NCI-H146 (cell line): Measurements from ENCODE around the gene BRPF3.
A peak's percentile ranks its signal among the peaks of the same experiment; 100 is the strongest.

Source experiments
- DNase-seq: peaks from one replicate; lab custom pipeline; 2025; lab: John Stamatoyannopoulos, UW

Gene BRPF3

DNA sequence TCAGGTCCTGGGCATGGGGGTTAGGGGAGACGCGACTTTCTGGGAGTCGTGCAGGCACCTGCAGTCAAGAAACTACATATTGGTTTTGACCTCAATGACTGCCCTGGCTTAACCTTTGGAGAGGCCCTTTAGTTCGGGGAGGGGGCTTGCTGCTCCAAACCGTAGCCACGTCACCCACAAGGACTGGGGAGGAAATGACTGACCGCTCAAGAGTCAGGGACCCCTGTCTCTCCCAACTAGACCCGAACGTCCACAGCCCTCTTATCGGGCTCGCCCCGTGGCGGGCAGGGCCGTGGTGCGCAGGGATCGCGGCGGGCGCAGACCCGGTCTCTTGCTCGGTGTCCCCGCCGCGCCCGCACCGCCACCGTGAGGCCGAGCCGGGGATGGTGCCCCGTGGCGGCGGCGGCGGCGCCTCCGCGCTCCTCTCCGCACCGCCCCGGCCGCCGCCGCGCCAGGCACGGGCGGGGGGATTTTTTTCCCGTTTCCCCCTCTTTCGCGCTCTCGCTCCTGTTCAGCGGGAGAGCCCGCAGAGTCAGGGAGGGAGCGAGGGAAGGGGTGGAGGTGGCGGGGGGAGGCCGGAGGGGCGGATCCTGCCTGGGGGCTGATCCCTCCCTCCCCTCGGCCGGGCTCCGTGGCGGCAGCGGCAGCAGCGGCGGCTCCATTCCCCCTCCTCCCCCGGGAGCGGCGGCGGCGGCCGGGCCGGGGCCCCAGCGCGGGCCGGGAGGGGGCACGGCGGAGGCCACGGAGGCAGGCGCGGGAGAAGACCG, at the start of gene BRPF3:
Gene BRPF3, plus strand, starts transcription at position 632 of the 767 bp plus-strand sequence. CDS start 3,579 bp downstream, outside the sequence.
- peak; percentile 88 for DNase-seq

- DNase-seq, result no peak
These were observed 49.2 kb upstream of the BRPF3 start for GRCh38 chr6:36147294-36147693.

GRCh38 chr6:36149476-36149875, 47.1 kb upstream of the BRPF3 start:
- no peak for DNase-seq

- no peak for DNase-seq
These were observed 46.3 kb upstream of the BRPF3 start for GRCh38 chr6:36150283-36150682.

DNA sequence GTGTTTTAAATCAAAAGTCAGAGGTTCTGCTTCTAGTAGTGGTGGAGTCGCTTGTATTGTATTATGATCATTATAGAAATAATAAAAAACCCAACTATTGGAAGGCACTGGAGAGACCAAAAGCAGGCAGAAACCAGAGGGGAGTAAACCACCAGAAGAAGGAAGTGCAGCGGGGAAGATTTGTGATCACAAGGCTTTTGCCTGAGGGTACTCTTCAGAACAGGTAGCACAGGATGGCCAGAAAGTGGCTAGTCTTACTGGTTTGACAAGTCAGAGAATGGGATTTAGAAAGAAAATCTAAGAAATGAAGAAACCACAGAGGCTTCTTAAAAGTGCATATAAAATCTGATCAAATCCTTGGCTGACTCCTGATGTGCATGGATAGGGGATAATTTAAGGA, 42.3 kb upstream of the BRPF3 start:
- DNase-seq, result no peak

DNA sequence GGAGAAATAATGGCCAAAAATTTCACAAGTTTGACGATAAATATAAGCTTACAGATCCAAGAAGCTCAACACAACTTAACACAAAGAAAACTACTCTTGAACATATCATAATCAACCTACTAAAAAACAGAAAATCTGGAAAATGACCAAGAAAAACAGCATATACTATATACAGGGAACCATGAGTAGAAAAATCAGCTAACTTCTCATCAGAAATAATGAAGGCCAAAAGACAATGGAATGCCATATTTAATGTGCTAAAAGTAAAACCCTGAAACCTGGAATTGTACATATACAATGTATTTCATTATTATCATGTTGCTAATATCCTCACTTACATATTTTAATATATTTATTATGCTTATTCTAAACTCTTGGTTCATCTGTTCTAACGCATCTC, 40.9 kb upstream of the BRPF3 start:
- no peak for DNase-seq

DNA sequence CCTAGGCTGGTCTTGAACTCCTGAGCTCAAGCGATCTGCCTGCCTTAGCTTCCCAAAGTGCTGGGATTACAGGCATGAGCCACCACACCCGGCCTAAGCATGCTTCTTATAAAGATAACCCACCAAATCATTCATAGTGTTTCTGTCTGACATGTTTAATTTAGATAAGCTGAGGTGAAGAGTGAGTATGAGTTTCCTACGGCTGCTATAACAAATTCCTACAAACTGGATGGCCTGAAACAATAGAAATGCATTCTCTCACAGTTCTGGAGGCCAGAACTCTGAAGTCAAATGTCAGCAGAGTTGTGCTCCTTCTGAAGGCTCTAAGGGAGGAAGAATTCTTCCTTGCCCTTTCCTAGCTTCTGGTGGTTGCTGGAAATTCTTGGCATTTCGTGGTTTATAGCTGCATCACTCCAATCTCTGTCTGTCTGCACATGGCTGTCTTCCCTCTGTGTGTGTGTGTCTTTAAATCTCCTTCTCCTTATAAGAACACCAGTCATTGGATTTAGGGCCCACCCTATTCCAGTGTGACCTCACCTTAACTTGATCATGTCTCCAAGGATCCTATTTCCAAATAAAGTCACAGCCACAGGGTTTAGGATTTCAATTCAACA, 36.3 kb upstream of the BRPF3 start:
- no peak for DNase-seq

DNA sequence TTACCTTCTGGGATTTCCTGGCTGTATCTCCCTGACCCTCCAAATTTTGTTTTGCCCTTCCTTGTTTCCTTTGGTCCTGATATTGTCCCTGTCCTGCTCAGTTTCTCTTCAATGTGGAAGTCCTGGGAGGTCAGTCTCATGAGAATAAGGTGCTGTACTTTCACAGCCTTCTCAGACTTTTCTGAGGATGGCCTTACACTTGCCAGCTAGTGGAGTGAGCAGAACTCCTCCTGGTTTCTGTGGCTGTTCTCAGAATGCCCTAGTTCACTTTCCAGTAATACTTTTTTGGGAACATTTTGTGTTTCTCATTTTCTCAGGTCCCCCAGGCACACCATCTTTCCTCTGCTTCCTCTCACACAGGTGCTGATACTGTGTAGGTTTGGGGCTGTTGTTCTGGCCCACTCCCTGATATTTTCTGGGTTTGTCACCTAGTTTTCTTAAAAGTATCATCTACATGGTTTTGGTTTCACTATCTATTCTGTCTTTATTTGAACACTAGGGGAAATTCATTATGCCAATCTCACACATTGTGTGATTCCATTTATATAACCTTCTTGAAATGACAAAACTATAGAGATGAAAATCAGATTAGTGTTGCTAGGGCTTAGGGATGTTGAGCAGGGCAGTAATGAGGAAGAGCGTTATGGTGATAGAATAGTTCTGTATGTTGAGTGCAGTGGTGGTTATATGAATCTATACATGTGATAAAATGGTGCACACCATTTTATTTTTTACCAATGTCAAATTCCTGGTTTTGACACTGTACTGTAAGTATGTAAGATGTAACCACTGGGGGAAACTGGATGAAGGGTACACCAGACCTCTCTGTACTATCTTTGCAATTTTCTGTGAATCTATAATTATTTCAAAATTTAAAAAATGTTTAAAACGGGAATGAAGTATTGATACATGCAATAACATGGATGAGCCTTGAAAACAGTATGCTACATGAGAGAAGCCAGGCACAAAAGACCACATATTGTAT, 27.2 kb upstream of the BRPF3 start:
- DNase-seq, result no peak

GRCh38 chr6:36170704-36171103, 25.8 kb upstream of the BRPF3 start:
- DNase-seq, result no peak

- DNase-seq, result no peak
These were observed 25.0 kb upstream of the BRPF3 start for GRCh38 chr6:36171573-36171972.

DNA sequence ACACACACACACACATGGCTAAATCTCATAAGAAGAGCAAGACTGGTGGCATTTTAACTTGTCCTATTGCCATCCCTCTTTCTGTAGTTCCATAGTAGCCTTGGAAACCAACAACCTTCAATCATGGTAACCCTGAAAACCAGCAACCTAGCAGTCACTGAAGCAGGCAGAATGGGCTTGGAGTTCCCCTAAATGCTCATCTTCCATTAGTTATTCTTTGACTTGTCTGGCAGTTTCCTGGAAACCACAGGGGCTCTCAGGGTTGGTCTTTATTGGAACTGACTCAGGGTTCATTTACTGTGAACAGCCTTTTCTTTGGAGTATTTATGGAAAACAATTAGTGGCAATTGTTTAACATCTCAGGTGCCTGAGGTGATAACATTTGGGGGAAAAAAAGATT, 19.4 kb upstream of the BRPF3 start:
- no peak for DNase-seq

DNA sequence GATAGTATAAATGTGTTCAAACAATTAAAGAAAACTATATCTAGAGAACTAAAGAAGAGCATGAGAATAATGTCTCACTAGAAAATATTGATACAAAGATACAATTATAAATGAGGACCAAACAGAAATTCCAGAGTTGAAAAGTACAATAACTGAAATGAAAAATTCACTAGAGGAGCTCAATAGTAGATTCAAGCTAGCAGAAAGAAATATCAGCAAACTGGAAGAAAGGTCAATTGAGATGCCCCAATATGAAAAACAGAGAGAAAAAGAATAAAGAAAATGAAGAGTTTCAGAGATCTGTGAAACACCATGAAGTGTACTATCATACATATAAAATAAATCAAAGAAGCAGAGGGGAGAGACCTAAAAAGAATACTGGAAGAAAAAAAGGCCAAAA, 18.0 kb upstream of the BRPF3 start:
- DNase-seq, result no peak

- DNase-seq, result no peak
These were observed 16.4 kb upstream of the BRPF3 start for GRCh38 chr6:36180126-36180525.

- DNase-seq, result no peak
These were observed 12.2 kb upstream of the BRPF3 start for GRCh38 chr6:36184311-36184710.

DNA sequence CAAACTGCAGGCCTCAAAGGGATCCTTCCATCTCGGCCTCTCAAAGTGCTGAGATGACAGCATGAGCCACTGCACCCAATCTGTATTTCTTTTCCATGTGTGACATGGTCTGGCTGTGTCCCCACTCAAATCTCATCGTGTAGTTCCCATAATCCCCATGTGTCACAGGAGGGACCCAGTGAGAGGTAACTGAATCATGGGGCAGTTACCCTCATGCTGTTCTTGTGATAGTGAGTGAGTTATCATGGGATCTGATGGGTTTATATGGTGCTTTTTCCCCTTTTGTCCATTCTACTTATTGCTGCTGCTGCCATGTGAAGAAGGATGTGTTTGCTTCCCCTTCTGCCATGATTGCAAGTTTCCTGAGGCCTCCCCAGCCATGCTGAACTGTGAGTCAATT, 10.3 kb upstream of the BRPF3 start:
- DNase-seq, result no peak

DNA sequence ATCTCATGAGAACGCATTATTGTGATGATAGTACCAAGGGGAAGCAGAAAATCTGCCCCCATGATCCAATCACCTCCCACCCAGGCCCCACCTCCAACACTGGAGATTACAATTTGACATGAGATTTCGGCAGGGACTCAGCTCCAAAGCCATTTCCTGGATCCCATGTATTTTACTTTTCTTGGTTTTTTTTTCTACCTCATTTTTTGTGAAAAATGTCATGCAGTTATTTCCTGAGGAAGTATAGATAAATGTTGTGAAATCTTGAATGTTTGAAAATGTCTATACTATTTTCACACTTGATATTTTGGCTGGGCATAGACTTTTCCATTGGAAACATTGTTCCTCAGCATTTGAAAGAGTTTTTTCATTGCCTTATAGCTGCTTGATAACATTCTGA, 9.1 kb upstream of the BRPF3 start:
- no peak for DNase-seq

GRCh38 chr6:36195471-36196112, 952 bp upstream of the BRPF3 start:
- DNase-seq, result peak; percentile 77

- peak; percentile 98 for DNase-seq
These were observed 470 bp downstream of the BRPF3 start for GRCh38 chr6:36196880-36197548.

DNA sequence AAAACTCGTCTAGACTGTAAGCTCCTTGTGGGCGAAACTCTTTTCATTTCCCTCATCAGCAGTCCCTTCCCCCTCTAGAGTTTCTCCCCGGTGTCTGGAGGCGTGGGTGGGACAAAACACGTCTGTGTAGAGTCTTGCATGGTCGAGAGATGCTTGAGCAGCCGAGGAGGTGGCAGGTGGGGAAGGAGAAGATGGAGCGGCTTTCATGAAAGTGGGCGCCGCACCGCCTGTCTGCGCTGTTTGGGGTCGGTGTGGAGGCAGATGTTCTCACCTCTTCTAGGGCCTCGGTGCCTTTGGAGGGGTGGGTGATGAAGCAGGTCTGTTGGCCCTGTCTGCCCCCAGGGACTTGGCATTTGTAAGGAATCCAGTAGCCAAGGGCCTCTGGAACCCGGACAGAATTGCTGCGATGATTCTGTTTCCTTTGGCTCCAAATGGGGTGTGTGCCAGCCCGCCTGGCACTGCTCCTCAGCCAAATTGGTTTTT, 1.2 kb downstream of the BRPF3 start:
- DNase-seq, result no peak

DNA sequence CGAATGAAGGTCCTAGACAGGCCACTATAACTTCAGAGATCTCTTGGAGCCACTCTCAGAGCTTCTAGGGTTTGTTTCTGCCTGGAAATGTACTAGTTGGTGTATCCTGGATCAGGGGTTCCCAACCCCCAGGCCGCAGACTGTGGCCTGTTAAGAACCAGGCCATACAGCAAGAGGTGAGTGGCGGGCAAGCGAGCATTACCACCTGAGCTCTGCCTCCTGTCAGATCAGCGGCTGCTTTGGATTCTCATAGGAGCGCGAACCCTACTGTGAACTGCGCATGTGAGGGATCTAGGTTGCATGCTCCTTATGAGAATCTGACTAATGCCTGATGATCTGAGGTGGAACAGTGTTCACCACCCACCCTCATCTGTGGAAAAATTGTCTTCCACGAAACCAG, 2.4 kb downstream of the BRPF3 start:
- no peak for DNase-seq

DNA sequence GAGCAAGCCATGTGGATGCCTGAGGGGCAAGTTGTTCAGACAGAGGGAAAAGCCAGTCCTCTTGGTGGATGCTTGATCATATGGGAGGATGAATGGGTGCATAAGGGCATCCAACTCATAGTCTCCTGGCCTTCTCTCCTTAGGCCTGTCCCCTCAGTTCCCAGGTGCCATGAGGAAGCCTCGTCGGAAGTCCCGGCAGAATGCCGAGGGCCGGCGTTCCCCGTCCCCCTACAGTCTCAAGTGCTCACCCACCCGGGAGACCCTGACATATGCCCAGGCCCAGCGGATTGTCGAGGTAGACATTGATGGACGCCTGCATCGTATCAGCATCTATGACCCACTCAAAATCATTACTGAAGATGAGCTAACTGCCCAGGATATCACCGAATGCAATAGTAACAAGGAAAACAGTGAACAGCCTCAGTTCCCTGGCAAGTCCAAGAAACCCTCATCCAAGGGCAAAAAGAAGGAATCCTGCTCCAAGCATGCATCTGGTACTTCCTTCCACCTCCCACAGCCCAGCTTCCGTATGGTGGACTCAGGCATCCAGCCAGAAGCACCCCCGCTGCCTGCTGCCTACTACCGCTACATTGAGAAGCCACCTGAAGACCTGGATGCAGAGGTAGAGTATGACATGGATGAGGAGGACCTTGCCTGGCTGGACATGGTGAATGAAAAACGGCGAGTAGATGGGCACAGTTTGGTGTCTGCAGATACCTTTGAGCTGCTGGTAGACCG, 3.8 kb downstream of the BRPF3 start:
- no peak for DNase-seq
